Trophoblast cell (in vitro differentiated cells and primary cell): ENCODE measurements around the gene SLC35C1.
A peak's percentile ranks its signal among the peaks of the same experiment; 100 is the strongest.

ENCODE experiments used
- DNase-seq, 2 donors: peaks; one replicate each; pipeline ENCODE4 v3.0.0-alpha.2; 2016
- H2AFZ ChIP-seq: 2 replicates; pipeline ENCODE4 v1.6.1; 2013; ENCODE audit warnings: low read length, moderate library complexity, mild to moderate bottlenecking; ENCODE audit not compliant: insufficient read depth, poor library complexity
- H2AK5ac ChIP-seq: 2 replicates; pipeline ENCODE4 v1.6.1; 2013; ENCODE audit warnings: mild to moderate bottlenecking, low read length
- H2BK120ac ChIP-seq: 2 replicates; pipeline ENCODE4 v1.6.1; 2013; ENCODE audit warnings: low read length, mild to moderate bottlenecking, moderate library complexity; ENCODE audit not compliant: insufficient read depth, poor library complexity
- H2BK12ac ChIP-seq: 2 replicates; pipeline ENCODE4 v1.6.1; 2013; ENCODE audit warnings: mild to moderate bottlenecking, low read length, moderate library complexity
- H2BK5ac ChIP-seq: 2 replicates; pipeline ENCODE4 v1.6.1; 2013; ENCODE audit warnings: low read length, low read depth, moderate library complexity, mild to moderate bottlenecking; ENCODE audit not compliant: poor library complexity
- H3K14ac ChIP-seq: 2 replicates; pipeline ENCODE4 v1.6.1; 2013; ENCODE audit warnings: mild to moderate bottlenecking, low read length
- H3K18ac ChIP-seq: 2 replicates; pipeline ENCODE4 v1.6.1; 2013; ENCODE audit warnings: mild to moderate bottlenecking, low read length
- H3K23ac ChIP-seq: 2 replicates; pipeline ENCODE4 v1.6.1; 2013; ENCODE audit warnings: low read length
- H3K27ac ChIP-seq: 2 replicates; pipeline ENCODE4 v1.5.1; 2013; ENCODE audit warnings: low read depth, mild to moderate bottlenecking, inconsistent platforms, low read length, moderate library complexity
- H3K27me3 ChIP-seq: 2 replicates; pipeline ENCODE4 v1.6.1; 2013; ENCODE audit warnings: inconsistent platforms, mild to moderate bottlenecking, low read length, moderate library complexity; ENCODE audit not compliant: insufficient read depth
- H3K36me3 ChIP-seq, 2 experiments: 1 replicate in 1 of 2; 2 replicates in 1 of 2; pipeline ENCODE4 v1.6.1; 2013; ENCODE audit warnings: low read length in 2 of 2, mild to moderate bottlenecking in 2 of 2, moderate library complexity in 1 of 2; ENCODE audit not compliant: insufficient read depth in 2 of 2, control insufficient read depth in 1 of 2
- H3K4ac ChIP-seq: 2 replicates; pipeline ENCODE4 v1.6.1; 2013; ENCODE audit warnings: low read depth, mild to moderate bottlenecking, low read length, moderate library complexity
- H3K4me1 ChIP-seq, 2 experiments: 1 replicate in 1 of 2; 2 replicates in 1 of 2; pipeline ENCODE4 v1.6.1; 2013; ENCODE audit warnings: low read length in 2 of 2, mild to moderate bottlenecking in 2 of 2, moderate library complexity in 1 of 2; ENCODE audit not compliant: insufficient read depth in 2 of 2, control insufficient read depth in 1 of 2
- H3K4me2 ChIP-seq: 2 replicates; pipeline ENCODE4 v1.6.1; 2013; ENCODE audit warnings: inconsistent platforms, mild to moderate bottlenecking, low read length, moderate library complexity
- H3K4me3 ChIP-seq: 2 replicates; pipeline ENCODE4 v1.5.1; 2013; ENCODE audit warnings: mild to moderate bottlenecking, low read depth, low read length, inconsistent platforms
- H3K79me1 ChIP-seq: one replicate; pipeline ENCODE4 v1.6.1; 2013; ENCODE audit warnings: low read length
- H3K79me2 ChIP-seq: 2 replicates; pipeline ENCODE4 v1.6.1; 2013; ENCODE audit warnings: low read length, mild to moderate bottlenecking; ENCODE audit not compliant: control insufficient read depth, insufficient read depth, poor library complexity
- H3K9ac ChIP-seq: 2 replicates; pipeline ENCODE4 v1.6.1; 2013; ENCODE audit warnings: mild to moderate bottlenecking, low read length
- H3K9me3 ChIP-seq: 2 replicates; pipeline ENCODE4 v1.6.1; 2013; ENCODE audit warnings: low read depth, mild to moderate bottlenecking, control low read depth, inconsistent platforms, low read length; ENCODE audit not compliant: insufficient read depth
- H4K12ac ChIP-seq: 2 replicates; pipeline ENCODE4 v1.6.1; 2013; ENCODE audit warnings: low read depth, mild to moderate bottlenecking, low read length, moderate library complexity
- H4K8ac ChIP-seq: 2 replicates; pipeline ENCODE4 v1.6.1; 2013; ENCODE audit warnings: low read depth, mild to moderate bottlenecking, low read length, moderate library complexity
- H4K91ac ChIP-seq: one replicate; pipeline ENCODE4 v1.6.1; 2013; ENCODE audit warnings: low read depth, mild to moderate bottlenecking, low read length, moderate library complexity
- WGBS: extraction: QIAGEN DNeasy Blood & Tissue Kit; methylation state at CpG from one replicate; pipeline ENCODE4 v1.1.7; 2013; ENCODE audit warnings: missing lambda C conversion rate; ENCODE audit not compliant: insufficient read length, insufficient coverage; ENCODE audit errors: extremely low coverage; 5-methylcytosine and 5-hydroxymethylcytosine counted together

Gene SLC35C1

GRCh38 chr11:45857961-45858474 lies 53.1 kb downstream of the SLC35C1 start:
- Histone ChIP-seq H3K4ac (no peak overlapping the region), H3K79me2 (no peaks in the 10 kb centered on the region), H2BK12ac (no peak overlapping the region), H3K4me1 (no peaks in the 10 kb centered on the region), H2BK5ac (no peak overlapping the region), H3K36me3 (peaks cover 27 to 37% of the 10 kb centered on the region in 2 experiments), H3K27ac (no peak overlapping the region), H4K12ac (no peak overlapping the region), H3K14ac (no peak overlapping the region), H4K8ac (no peak overlapping the region), H2BK120ac (no peak overlapping the region), H3K27me3 (no peaks in the 10 kb centered on the region), H3K4me2 (no peak overlapping the region), H4K91ac (no peak overlapping the region), H3K18ac (no peak overlapping the region), H3K23ac (no peak overlapping the region), H3K9me3 (no peaks in the 10 kb centered on the region), H3K9ac (no peak overlapping the region), H2AFZ (no peak overlapping the region), H3K79me1 (no peaks in the 10 kb centered on the region), H2AK5ac (no peak overlapping the region), H3K4me3 (no peak overlapping the region)
- peak; percentile 18 to 42 for DNase-seq
- no CpG with 5 or more reads among the region's 2 CpGs for WGBS

- Histone ChIP-seq H2AFZ (peak overlapping the region; percentile 12), H3K36me3 (peaks cover 27 to 39% of the 10 kb centered on the region in 2 experiments), H3K9ac (no peak overlapping the region), H3K79me2 (no peaks in the 10 kb centered on the region), H3K79me1 (no peaks in the 10 kb centered on the region), H3K27me3 (no peaks in the 10 kb centered on the region), H4K91ac (no peak overlapping the region), H2BK120ac (no peak overlapping the region), H3K14ac (no peak overlapping the region), H3K18ac (no peak overlapping the region), H3K4me1 (no peaks in the 10 kb centered on the region), H3K4me3 (no peak overlapping the region), H3K4ac (no peak overlapping the region), H2BK5ac (no peak overlapping the region), H3K9me3 (no peaks in the 10 kb centered on the region), H2BK12ac (no peak overlapping the region), H4K12ac (no peak overlapping the region), H3K4me2 (no peak overlapping the region), H3K23ac (no peak overlapping the region), H3K27ac (no peak overlapping the region), H2AK5ac (no peak overlapping the region), H4K8ac (no peak overlapping the region)
- WGBS, result no CpG with 5 or more reads among the region's 5 CpGs
- no peak for DNase-seq
Measured at GRCh38 chr11:45858751-45859398, 53.9 kb downstream of the SLC35C1 start.

- Histone ChIP-seq H3K79me1 (no peaks in the 10 kb centered on the region), H3K4me3 (no peak overlapping the region), H3K9me3 (no peaks in the 10 kb centered on the region), H3K18ac (no peak overlapping the region), H2AK5ac (no peak overlapping the region), H2BK5ac (no peak overlapping the region), H3K79me2 (no peaks in the 10 kb centered on the region), H3K9ac (no peak overlapping the region), H3K4me2 (no peak overlapping the region), H3K14ac (no peak overlapping the region), H3K4ac (no peak overlapping the region), H4K8ac (no peak overlapping the region), H4K12ac (no peak overlapping the region), H3K4me1 (no peaks in the 10 kb centered on the region), H2AFZ (no peak overlapping the region), H3K36me3 (peaks cover 27 to 43% of the 10 kb centered on the region in 2 experiments), H3K27ac (no peak overlapping the region), H3K23ac (no peak overlapping the region), H2BK120ac (no peak overlapping the region), H3K27me3 (no peaks in the 10 kb centered on the region), H2BK12ac (no peak overlapping the region), H4K91ac (no peak overlapping the region)
- no CpG with 5 or more reads among the region's 12 CpGs for WGBS
- DNase-seq, result peak in 1 of 2 donors; percentile 37
Measured at GRCh38 chr11:45859661-45860140, 54.8 kb downstream of the SLC35C1 start.

GRCh38 chr11:45860348-45860747 lies 55.4 kb downstream of the SLC35C1 start:
- Histone ChIP-seq H2AFZ (no peak overlapping the region), H4K8ac (no peak overlapping the region), H4K91ac (no peak overlapping the region), H2BK5ac (no peak overlapping the region), H3K14ac (no peak overlapping the region), H2AK5ac (no peak overlapping the region), H4K12ac (no peak overlapping the region), H3K4ac (no peak overlapping the region), H3K9ac (no peak overlapping the region), H3K27me3 (no peaks in the 10 kb centered on the region), H2BK12ac (no peak overlapping the region), H3K4me3 (no peak overlapping the region), H2BK120ac (no peak overlapping the region), H3K9me3 (no peaks in the 10 kb centered on the region), H3K79me1 (no peaks in the 10 kb centered on the region), H3K79me2 (no peaks in the 10 kb centered on the region), H3K36me3 (peaks cover 27 to 43% of the 10 kb centered on the region in 2 experiments), H3K27ac (no peak overlapping the region), H3K18ac (no peak overlapping the region), H3K4me1 (no peaks in the 10 kb centered on the region), H3K4me2 (no peak overlapping the region), H3K23ac (no peak overlapping the region)
- DNase-seq, result no peak
- no CpG with 5 or more reads among the region's 5 CpGs for WGBS
